Measurements from ENCODE around the gene GP2. TPM values are rescaled to one million over a fixed set of nuclear protein-coding genes. Genes with fewer than 3 reads are reported as not detected.

GP2 gene
- total RNA-seq, 2 experiments from 2014 or later: not detected

GRCh38 chr16:20308801-20309590 is 18.3 kb downstream of the GP2 start:
- H3K36me3 Mint-ChIP-seq (ENCODE audit: low read depth): no peaks in the 10 kb centered on the region
- H3K4me1 Mint-ChIP-seq: no peaks in the 10 kb centered on the region
- no peak overlapping the region for H3K27ac Mint-ChIP-seq
- H3K4me3 Mint-ChIP-seq: no peak overlapping the region
- ChIA-PET CTCF (interaction anchor here (0.8 kb wide), 1 partner anchor 8 kb away, joined by 3 read pairs; no protein-coding TSS in a partner anchor), POLR2A (no interaction called here)
- no peaks in the 10 kb centered on the region for H3K9me3 Mint-ChIP-seq
- DNase-seq: no peak
- H3K27me3 Mint-ChIP-seq: no peaks in the 10 kb centered on the region

DNA sequence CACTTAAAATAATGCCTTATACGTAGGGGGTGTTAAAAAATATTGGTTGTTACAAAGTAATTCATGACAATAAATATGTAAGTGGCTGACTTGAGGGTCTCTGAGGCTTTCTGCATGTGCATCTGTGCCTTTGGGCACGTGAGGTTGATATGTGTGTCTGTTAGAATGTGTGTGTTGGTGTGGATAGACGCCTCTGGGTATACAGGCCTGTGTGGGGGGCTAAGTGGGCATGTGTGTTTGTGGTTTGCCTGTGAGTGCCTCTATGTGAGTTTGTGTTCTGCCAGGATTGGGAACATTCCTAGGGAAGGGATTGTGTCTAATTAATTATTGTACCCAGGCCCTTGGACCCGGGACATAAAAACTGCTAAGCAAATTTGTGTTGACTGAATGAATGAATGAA is 19.0 kb downstream of the GP2 start:
- CTCF ChIA-PET: interaction anchor here (0.8 kb wide), 1 partner anchor 8 kb away, joined by 3 read pairs; no protein-coding TSS in a partner anchor
- no peaks in the 10 kb centered on the region for H3K9me3 Mint-ChIP-seq
- no peak overlapping the region for H3K4me3 Mint-ChIP-seq
- no peaks in the 10 kb centered on the region for H3K4me1 Mint-ChIP-seq
- POLR2A ChIA-PET: no interaction called here
- H3K27me3 Mint-ChIP-seq: no peaks in the 10 kb centered on the region
- no peaks in the 10 kb centered on the region for H3K36me3 Mint-ChIP-seq (ENCODE audit: low read depth)
- H3K27ac Mint-ChIP-seq: no peak overlapping the region
- DNase-seq: no peak

GRCh38 chr16:20307791-20308190 is 19.5 kb downstream of the GP2 start:
- no peaks in the 10 kb centered on the region for H3K36me3 Mint-ChIP-seq (ENCODE audit: low read depth)
- ChIA-PET POLR2A (no interaction called here), CTCF (no interaction called here)
- no peaks in the 10 kb centered on the region for H3K27me3 Mint-ChIP-seq
- H3K4me1 Mint-ChIP-seq: no peaks in the 10 kb centered on the region
- no peaks in the 10 kb centered on the region for H3K9me3 Mint-ChIP-seq
- H3K27ac Mint-ChIP-seq: no peak overlapping the region
- no peak for DNase-seq
- H3K4me3 Mint-ChIP-seq: no peak overlapping the region

GRCh38 chr16:20307240-20307671 is 20.1 kb downstream of the GP2 start:
- H3K27me3 Mint-ChIP-seq: no peaks in the 10 kb centered on the region
- no peaks in the 10 kb centered on the region for H3K9me3 Mint-ChIP-seq
- no peak for DNase-seq
- H3K4me1 Mint-ChIP-seq: no peaks in the 10 kb centered on the region
- no peak overlapping the region for H3K4me3 Mint-ChIP-seq
- H3K27ac Mint-ChIP-seq: no peak overlapping the region
- CTCF ChIA-PET: no interaction called here
- POLR2A ChIA-PET: no interaction called here
- H3K36me3 Mint-ChIP-seq (ENCODE audit: low read depth): no peaks in the 10 kb centered on the region

- Mint-ChIP-seq H3K9me3 (no peaks in the 10 kb centered on the region), H3K27me3 (no peaks in the 10 kb centered on the region), H3K27ac (no peak overlapping the region), H3K36me3 (ENCODE audit: low read depth) (no peaks in the 10 kb centered on the region), H3K4me1 (no peaks in the 10 kb centered on the region), H3K4me3 (no peak overlapping the region)
- CTCF ChIA-PET: no interaction called here
- no peak for DNase-seq
- POLR2A ChIA-PET: no interaction called here
These were observed 20.9 kb downstream of the GP2 start for GRCh38 chr16:20306401-20306800.

GRCh38 chr16:20303012-20303411 is 24.3 kb downstream of the GP2 start:
- Mint-ChIP-seq H3K27ac (no peak overlapping the region), H3K27me3 (peaks cover 3% of the 10 kb centered on the region), H3K4me1 (no peaks in the 10 kb centered on the region), H3K9me3 (no peaks in the 10 kb centered on the region), H3K36me3 (ENCODE audit: low read depth) (no peaks in the 10 kb centered on the region), H3K4me3 (no peak overlapping the region)
- no peak for DNase-seq
- ChIA-PET CTCF (interaction anchor here (1.7 kb wide), 1 partner anchor 396 kb away, joined by 6 read pairs; no protein-coding TSS in a partner anchor), POLR2A (no interaction called here)

DNA sequence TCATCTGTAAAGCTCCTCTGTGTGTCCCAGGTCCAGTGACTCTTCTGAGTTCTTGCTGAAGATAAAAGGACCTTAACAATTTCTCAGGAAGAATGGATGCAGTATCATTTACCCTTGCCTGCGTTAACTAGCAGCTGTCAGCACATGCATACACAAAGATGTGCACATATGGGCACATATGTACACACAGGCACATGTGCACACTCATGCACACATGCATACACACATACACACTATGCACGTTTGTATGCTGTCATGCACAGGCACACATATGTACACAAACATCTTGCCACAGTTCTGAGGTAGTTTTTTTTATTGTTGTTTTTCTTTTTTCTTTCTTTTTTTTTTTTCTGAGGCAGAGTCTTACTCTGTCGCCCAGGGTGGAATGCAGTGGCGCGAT is 24.9 kb downstream of the GP2 start:
- Mint-ChIP-seq H3K36me3 (ENCODE audit: low read depth) (no peaks in the 10 kb centered on the region), H3K4me3 (no peak overlapping the region), H3K9me3 (no peaks in the 10 kb centered on the region), H3K27ac (no peak overlapping the region), H3K4me1 (no peaks in the 10 kb centered on the region), H3K27me3 (peaks cover 3% of the 10 kb centered on the region)
- CTCF ChIA-PET: interaction anchor here (4.7 kb wide), 1 partner anchor 394 kb away, joined by 56 read pairs; no protein-coding TSS in a partner anchor
- no peak for DNase-seq
- POLR2A ChIA-PET: no interaction called here

GRCh38 chr16:20301840-20302239 is 25.5 kb downstream of the GP2 start:
- DNase-seq: no peak
- no peaks in the 10 kb centered on the region for H3K9me3 Mint-ChIP-seq
- CTCF ChIA-PET: interaction anchor here (1.4 to 4.7 kb wide), 2 partner anchors 14 to 393 kb away, joined by 3 to 56 read pairs; no protein-coding TSS in a partner anchor
- peaks cover 3% of the 10 kb centered on the region for H3K27me3 Mint-ChIP-seq
- no peaks in the 10 kb centered on the region for H3K36me3 Mint-ChIP-seq (ENCODE audit: low read depth)
- POLR2A ChIA-PET: no interaction called here
- no peak overlapping the region for H3K27ac Mint-ChIP-seq
- no peaks in the 10 kb centered on the region for H3K4me1 Mint-ChIP-seq
- H3K4me3 Mint-ChIP-seq: no peak overlapping the region

- POLR2A ChIA-PET: interaction anchor here (0.7 to 1.6 kb wide), 2 partner anchors 85 to 393 kb away, joined by 3 to 8 read pairs; no protein-coding TSS in a partner anchor
- no peak overlapping the region for H3K4me3 Mint-ChIP-seq
- no peaks in the 10 kb centered on the region for H3K9me3 Mint-ChIP-seq
- no peak overlapping the region for H3K27ac Mint-ChIP-seq
- H3K36me3 Mint-ChIP-seq (ENCODE audit: low read depth): no peaks in the 10 kb centered on the region
- H3K27me3 Mint-ChIP-seq: peaks cover 3% of the 10 kb centered on the region
- CTCF ChIA-PET: interaction anchor here (0.7 to 4.7 kb wide), 14 partner anchors 8 to 1206 kb away, joined by 3 to 56 read pairs (median 3); no protein-coding TSS in a partner anchor
- H3K4me1 Mint-ChIP-seq: no peaks in the 10 kb centered on the region
- peak; percentile 41 for DNase-seq
These were observed 26.8 kb downstream of the GP2 start for GRCh38 chr16:20300312-20301097.

DNA sequence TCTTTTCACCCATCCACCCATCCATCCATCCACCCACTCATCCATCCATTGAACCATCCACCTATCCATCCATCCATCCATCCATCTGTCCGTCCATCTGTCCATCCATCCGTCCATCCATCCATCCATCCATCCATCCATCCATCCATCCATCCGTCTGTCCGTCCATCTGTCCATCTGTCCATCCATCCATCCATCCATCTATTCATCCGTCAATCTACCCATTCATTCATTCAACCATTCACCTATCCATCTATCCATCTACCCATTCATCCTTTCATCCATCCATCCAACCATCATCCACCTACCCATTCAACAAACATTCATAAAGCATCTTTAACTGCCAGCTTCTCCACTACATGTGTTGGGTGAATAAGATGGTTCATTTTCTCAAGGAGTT is 28.9 kb downstream of the GP2 start:
- CTCF ChIA-PET: interaction anchor here (4.7 kb wide), 1 partner anchor 390 kb away, joined by 56 read pairs; no protein-coding TSS in a partner anchor

GRCh38 chr16:20291208-20292206 is 35.8 kb downstream of the GP2 start:
- no peak for DNase-seq
- POLR2A ChIA-PET: no interaction called here
- H3K27me3 Mint-ChIP-seq: no peaks in the 10 kb centered on the region
- no peaks in the 10 kb centered on the region for H3K36me3 Mint-ChIP-seq (ENCODE audit: low read depth)
- no peaks in the 10 kb centered on the region for H3K9me3 Mint-ChIP-seq
- no peaks in the 10 kb centered on the region for H3K4me1 Mint-ChIP-seq
- no peak overlapping the region for H3K4me3 Mint-ChIP-seq
- CTCF ChIA-PET: interaction anchor here (3.5 kb wide), 1 partner anchor 9 kb away, joined by 16 read pairs; no protein-coding TSS in a partner anchor
- H3K27ac Mint-ChIP-seq: no peak overlapping the region

More for the DNA sequence above, 28.9 kb downstream of the GP2 start:
- H3K9me3 Mint-ChIP-seq: no peaks in the 10 kb centered on the region
- no peak overlapping the region for H3K4me3 Mint-ChIP-seq
- H3K4me1 Mint-ChIP-seq: no peaks in the 10 kb centered on the region
- no peaks in the 10 kb centered on the region for H3K36me3 Mint-ChIP-seq (ENCODE audit: low read depth)
- DNase-seq: no peak
- no peak overlapping the region for H3K27ac Mint-ChIP-seq
- H3K27me3 Mint-ChIP-seq: peaks cover 3% of the 10 kb centered on the region
- POLR2A ChIA-PET: no interaction called here

DNA sequence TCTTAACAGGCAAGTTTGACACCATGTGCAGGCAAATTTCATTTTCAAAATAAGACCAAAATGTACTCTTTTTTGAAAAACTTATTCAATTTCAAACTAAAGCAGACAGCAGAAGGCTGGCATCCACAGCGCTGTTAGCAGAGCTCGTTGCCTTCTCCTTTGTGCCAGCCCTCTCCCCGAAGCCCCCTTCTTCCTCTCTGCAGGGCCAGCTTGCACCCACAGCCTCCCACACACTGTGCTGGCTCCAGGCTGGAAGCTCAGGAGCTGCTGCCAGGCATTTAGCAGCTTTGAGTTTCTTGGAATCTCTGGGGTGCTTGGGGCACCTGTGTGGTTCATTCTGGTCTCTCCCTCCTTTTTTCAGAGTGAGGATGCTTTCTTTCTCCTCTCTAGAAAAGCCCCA is 37.7 kb downstream of the GP2 start:
- H3K36me3 Mint-ChIP-seq (ENCODE audit: low read depth): no peaks in the 10 kb centered on the region

More for the DNA sequence above, 37.7 kb downstream of the GP2 start:
- no peak for DNase-seq
- Mint-ChIP-seq H3K9me3 (no peaks in the 10 kb centered on the region), H3K4me1 (no peaks in the 10 kb centered on the region), H3K4me3 (no peak overlapping the region), H3K27me3 (no peaks in the 10 kb centered on the region), H3K27ac (no peak overlapping the region)
- ChIA-PET POLR2A (no interaction called here), CTCF (interaction anchor here (3.5 kb wide), 1 partner anchor 11 kb away, joined by 16 read pairs; no protein-coding TSS in a partner anchor)

Measured in activated CD4-positive, alpha-beta memory T cell treated with anti-CD3 and anti-CD28 coated beads, Interleukin-2, amount 10 ng/mL, durations not matched to agents 7 days and 5 days (primary cell).